ENCODE data around the gene ZSWIM8.

Gene ZSWIM8

GRCh38 chr10:73743905-73744663, 41.3 kb upstream of the ZSWIM8 start, which contains the start of gene SEC24C:
Gene SEC24C (plus strand): TSS chr10:73744372. CDS start chr10:73746833, 2,461 bp downstream.
- Histone ChIP-seq H4K8ac (ENCODE audit: low read depth, low read length) (peak within 1 kb of the TSS; percentile 99), H3K14ac (ENCODE audit: low read length) (peak within 1 kb of the TSS; percentile 80), H3K79me1 (ENCODE audit: low read length) (peaks cover 9% of the 10 kb centered on the region), H2BK12ac (ENCODE audit: low read length) (no peak within 1 kb of the TSS), H4K12ac (ENCODE audit: low read depth, low read length) (peak within 1 kb of the TSS; percentile 88), H3K36me3 (ENCODE audit: control insufficient read depth in 1 of 2, insufficient read depth in 2 of 2, low read length in 2 of 2) (peaks cover 16 to 18% of the 10 kb centered on the region in 2 experiments), H3K9ac (ENCODE audit: low read length) (peak within 1 kb of the TSS; percentile 95), H3K4me1 (ENCODE audit: control insufficient read depth in 1 of 2, insufficient read depth in 2 of 2, low read length in 2 of 2) (peaks cover 0 to 2% of the 10 kb centered on the region in 2 experiments), H3K18ac (ENCODE audit: low read length) (peak within 1 kb of the TSS; percentile 71), H3K4me2 (ENCODE audit: low read length) (peak within 1 kb of the TSS; percentile 86), H3K23ac (ENCODE audit: low read length) (no peak within 1 kb of the TSS), H3K27ac (ENCODE audit: low read depth, low read length) (peak within 1 kb of the TSS; percentile 81), H2BK120ac (ENCODE audit: insufficient read depth, low read length, poor library complexity) (peak within 1 kb of the TSS; percentile 28), H3K27me3 (ENCODE audit: insufficient read depth, low read length) (no peaks in the 10 kb centered on the region), H3K4me3 (ENCODE audit: low read depth, low read length) (peak within 1 kb of the TSS; percentile 88), H3K79me2 (ENCODE audit: control insufficient read depth, insufficient read depth, low read length, poor library complexity) (peaks cover 6% of the 10 kb centered on the region), H2AFZ (ENCODE audit: insufficient read depth, low read length, poor library complexity) (peak within 1 kb of the TSS; percentile 55), H3K4ac (ENCODE audit: low read depth, low read length) (peak within 1 kb of the TSS; percentile 95), H2BK5ac (ENCODE audit: low read depth, low read length, poor library complexity) (peak within 1 kb of the TSS; percentile 83), H3K9me3 (ENCODE audit: insufficient read depth, low read depth, low read length) (no peaks in the 10 kb centered on the region), H4K91ac (ENCODE audit: low read depth, low read length) (peak within 1 kb of the TSS; percentile 86), H2AK5ac (ENCODE audit: low read length) (peak within 1 kb of the TSS; percentile 98)
- WGBS (ENCODE audit: extremely low coverage, insufficient coverage, insufficient read length): no CpG with 5 or more reads among the region's 36 CpGs
- peak; percentile 97 to 99 for DNase-seq

- Histone ChIP-seq H4K8ac (ENCODE audit: low read depth, low read length) (peak overlapping the region; percentile 92), H2BK12ac (ENCODE audit: low read length) (no peak overlapping the region)
- WGBS (ENCODE audit: extremely low coverage, insufficient coverage, insufficient read length): no CpG with 5 or more reads among the region's 10 CpGs
These were observed 40.8 kb upstream of the ZSWIM8 start for GRCh38 chr10:73744664-73744975.

GRCh38 chr10:73746721-73747120, 38.7 kb upstream of the ZSWIM8 start:
- no peak overlapping the region for H3K4me2 ChIP-seq (ENCODE audit: low read length)
- no peak overlapping the region for H2AK5ac ChIP-seq (ENCODE audit: low read length)
- no peak overlapping the region for H3K4me3 ChIP-seq (ENCODE audit: low read depth, low read length)
- no peak overlapping the region for H2AFZ ChIP-seq (ENCODE audit: insufficient read depth, low read length, poor library complexity)
- H3K79me2 ChIP-seq (ENCODE audit: control insufficient read depth, insufficient read depth, low read length, poor library complexity): peaks cover 6% of the 10 kb centered on the region
- WGBS (ENCODE audit: extremely low coverage, insufficient coverage, insufficient read length): no CpG with 5 or more reads among the region's 2 CpGs
- no peak for DNase-seq
- H3K9ac ChIP-seq (ENCODE audit: low read length): no peak overlapping the region
- H4K8ac ChIP-seq (ENCODE audit: low read depth, low read length): no peak overlapping the region
- no peak overlapping the region for H3K27ac ChIP-seq (ENCODE audit: low read depth, low read length)
- peaks cover 28% of the 10 kb centered on the region in 2 experiments for H3K36me3 ChIP-seq (ENCODE audit: control insufficient read depth in 1 of 2, insufficient read depth in 2 of 2, low read length in 2 of 2)
- H3K9me3 ChIP-seq (ENCODE audit: insufficient read depth, low read depth, low read length): no peaks in the 10 kb centered on the region
- H4K12ac ChIP-seq (ENCODE audit: low read depth, low read length): peak overlapping the region; percentile 43
- H3K14ac ChIP-seq (ENCODE audit: low read length): no peak overlapping the region
- H2BK120ac ChIP-seq (ENCODE audit: insufficient read depth, low read length, poor library complexity): no peak overlapping the region
- peak overlapping the region; percentile 84 for H3K4ac ChIP-seq (ENCODE audit: low read depth, low read length)
- no peaks in the 10 kb centered on the region for H3K27me3 ChIP-seq (ENCODE audit: insufficient read depth, low read length)
- no peak overlapping the region for H4K91ac ChIP-seq (ENCODE audit: low read depth, low read length)
- H2BK5ac ChIP-seq (ENCODE audit: low read depth, low read length, poor library complexity): no peak overlapping the region
- H3K18ac ChIP-seq (ENCODE audit: low read length): no peak overlapping the region
- no peak overlapping the region for H3K23ac ChIP-seq (ENCODE audit: low read length)
- no peak overlapping the region for H2BK12ac ChIP-seq (ENCODE audit: low read length)
- peaks cover 0 to 2% of the 10 kb centered on the region in 2 experiments for H3K4me1 ChIP-seq (ENCODE audit: control insufficient read depth in 1 of 2, insufficient read depth in 2 of 2, low read length in 2 of 2)
- peaks cover 9% of the 10 kb centered on the region for H3K79me1 ChIP-seq (ENCODE audit: low read length)

More at GRCh38 chr10:73744664-73744975, 40.8 kb upstream of the ZSWIM8 start:
- H4K91ac ChIP-seq (ENCODE audit: low read depth, low read length): peak overlapping the region; percentile 78
- peak overlapping the region; percentile 88 for H3K4me3 ChIP-seq (ENCODE audit: low read depth, low read length)
- no peaks in the 10 kb centered on the region for H3K9me3 ChIP-seq (ENCODE audit: insufficient read depth, low read depth, low read length)
- H3K79me1 ChIP-seq (ENCODE audit: low read length): peaks cover 9% of the 10 kb centered on the region
- peak overlapping the region; percentile 80 for H3K14ac ChIP-seq (ENCODE audit: low read length)
- H3K27ac ChIP-seq (ENCODE audit: low read depth, low read length): peak overlapping the region; percentile 81
- peaks cover 6% of the 10 kb centered on the region for H3K79me2 ChIP-seq (ENCODE audit: control insufficient read depth, insufficient read depth, low read length, poor library complexity)
- peak overlapping the region; percentile 18 for H2BK5ac ChIP-seq (ENCODE audit: low read depth, low read length, poor library complexity)
- H2BK120ac ChIP-seq (ENCODE audit: insufficient read depth, low read length, poor library complexity): peak overlapping the region; percentile 28
- peak overlapping the region; percentile 78 for H3K4ac ChIP-seq (ENCODE audit: low read depth, low read length)
- H2AFZ ChIP-seq (ENCODE audit: insufficient read depth, low read length, poor library complexity): peak overlapping the region; percentile 55
- peak overlapping the region; percentile 71 for H3K18ac ChIP-seq (ENCODE audit: low read length)
- H3K36me3 ChIP-seq (ENCODE audit: control insufficient read depth in 1 of 2, insufficient read depth in 2 of 2, low read length in 2 of 2): peaks cover 18 to 20% of the 10 kb centered on the region in 2 experiments
- H3K9ac ChIP-seq (ENCODE audit: low read length): peak overlapping the region; percentile 91
- H3K27me3 ChIP-seq (ENCODE audit: insufficient read depth, low read length): no peaks in the 10 kb centered on the region
- DNase-seq: peak; percentile 66 to 79
- peaks cover 0 to 2% of the 10 kb centered on the region in 2 experiments for H3K4me1 ChIP-seq (ENCODE audit: control insufficient read depth in 1 of 2, insufficient read depth in 2 of 2, low read length in 2 of 2)
- H3K4me2 ChIP-seq (ENCODE audit: low read length): peak overlapping the region; percentile 86
- H2AK5ac ChIP-seq (ENCODE audit: low read length): peak overlapping the region; percentile 71
- peak overlapping the region; percentile 88 for H4K12ac ChIP-seq (ENCODE audit: low read depth, low read length)
- H3K23ac ChIP-seq (ENCODE audit: low read length): no peak overlapping the region

- Histone ChIP-seq H3K4ac (ENCODE audit: low read depth, low read length) (no peak overlapping the region), H3K4me1 (ENCODE audit: control insufficient read depth in 1 of 2, insufficient read depth in 2 of 2, low read length in 2 of 2) (no peaks in the 10 kb centered on the region), H3K79me2 (ENCODE audit: control insufficient read depth, insufficient read depth, low read length, poor library complexity) (no peaks in the 10 kb centered on the region), H2BK120ac (ENCODE audit: insufficient read depth, low read length, poor library complexity) (no peak overlapping the region), H3K27ac (ENCODE audit: low read depth, low read length) (no peak overlapping the region), H3K18ac (ENCODE audit: low read length) (no peak overlapping the region), H2AFZ (ENCODE audit: insufficient read depth, low read length, poor library complexity) (no peak overlapping the region), H3K36me3 (ENCODE audit: control insufficient read depth in 1 of 2, insufficient read depth in 2 of 2, low read length in 2 of 2) (peaks cover 44 to 49% of the 10 kb centered on the region in 2 experiments), H3K4me3 (ENCODE audit: low read depth, low read length) (no peak overlapping the region), H3K27me3 (ENCODE audit: insufficient read depth, low read length) (no peaks in the 10 kb centered on the region), H2BK12ac (ENCODE audit: low read length) (no peak overlapping the region), H3K14ac (ENCODE audit: low read length) (no peak overlapping the region), H3K9ac (ENCODE audit: low read length) (no peak overlapping the region), H3K79me1 (ENCODE audit: low read length) (no peaks in the 10 kb centered on the region), H4K12ac (ENCODE audit: low read depth, low read length) (no peak overlapping the region), H4K91ac (ENCODE audit: low read depth, low read length) (no peak overlapping the region), H4K8ac (ENCODE audit: low read depth, low read length) (no peak overlapping the region), H2BK5ac (ENCODE audit: low read depth, low read length, poor library complexity) (no peak overlapping the region), H2AK5ac (ENCODE audit: low read length) (no peak overlapping the region), H3K4me2 (ENCODE audit: low read length) (no peak overlapping the region), H3K23ac (ENCODE audit: low read length) (no peak overlapping the region), H3K9me3 (ENCODE audit: insufficient read depth, low read depth, low read length) (no peaks in the 10 kb centered on the region)
- no CpG with 5 or more reads among the region's 1 CpG for WGBS (ENCODE audit: extremely low coverage, insufficient coverage, insufficient read length)
- DNase-seq: no peak
These were observed 34.6 kb upstream of the ZSWIM8 start for GRCh38 chr10:73750819-73751218.

Data from trophoblast cell (in vitro differentiated cells and primary cell).